Neural progenitor cell (in vitro differentiated cells): ENCODE measurements around the gene ZG16.

Experiments
- CTCF ChIP-seq: fragments of 200-600 bp; sonication (generic); IDR thresholded peaks from 2 replicates; pipeline ENCODE4 v1.5.1; 2017; ENCODE audit warnings: antibody characterized with exemption, mild to moderate bottlenecking
- EZH2 ChIP-seq: fragments of 200-600 bp; sonication (generic); IDR thresholded peaks from 2 replicates; pipeline ENCODE4 v1.6.1; 2017; ENCODE audit warnings: antibody characterized with exemption, mild to moderate bottlenecking, moderate library complexity
- EZH2phosphoT487 ChIP-seq: fragments of 200-600 bp; sonication (generic); IDR thresholded peaks from 2 replicates; pipeline ENCODE4 v1.6.1; 2017; ENCODE audit warnings: antibody characterized with exemption

GRCh38 chr16:29789775-29790182 lies 11.7 kb downstream of the ZG16 start:
- TF ChIP-seq CTCF (no peak), EZH2phosphoT487 (no peak), EZH2 (no peak)
